DMS53 treated with DMSO at 0.1 percent for 48 hours (cell line): ENCODE data around the gene TACR2.

Experiments
- DNase-seq: peaks from one replicate; lab custom pipeline; 2025; ENCODE audit not compliant: unreplicated experiment; lab: John Stamatoyannopoulos, UW

The TACR2 gene

GRCh38 chr10:69405221-69405620 lies 11.5 kb downstream of the TACR2 start:
- no peak for DNase-seq

- no peak for DNase-seq
These were observed 11.9 kb downstream of the TACR2 start for GRCh38 chr10:69404786-69405185.

- DNase-seq = no peak
These were observed 13.2 kb downstream of the TACR2 start for GRCh38 chr10:69403519-69403918.

GRCh38 chr10:69403066-69403465 lies 13.7 kb downstream of the TACR2 start:
- no peak for DNase-seq

GRCh38 chr10:69402386-69402785 lies 14.3 kb downstream of the TACR2 start:
- no peak for DNase-seq

- no peak for DNase-seq
These were observed 15.3 kb downstream of the TACR2 start for GRCh38 chr10:69401416-69401815.

GRCh38 chr10:69400936-69401335 lies 15.8 kb downstream of the TACR2 start:
- DNase-seq = no peak

GRCh38 chr10:69398466-69398865 lies 18.3 kb downstream of the TACR2 start:
- DNase-seq = no peak

- DNase-seq = no peak
These were observed 18.7 kb downstream of the TACR2 start for GRCh38 chr10:69397972-69398371.

GRCh38 chr10:69394020-69394419 lies 22.7 kb downstream of the TACR2 start:
- DNase-seq = no peak

- DNase-seq = peak; percentile 74
These were observed 24.2 kb downstream of the TACR2 start for GRCh38 chr10:69392481-69393000.

GRCh38 chr10:69391158-69391557 lies 25.6 kb downstream of the TACR2 start:
- DNase-seq = no peak

- no peak for DNase-seq
These were observed 26.8 kb downstream of the TACR2 start for GRCh38 chr10:69389827-69390490.

- no peak for DNase-seq
These were observed 28.2 kb downstream of the TACR2 start for GRCh38 chr10:69388488-69388887.

- no peak for DNase-seq
These were observed 29.2 kb downstream of the TACR2 start for GRCh38 chr10:69387500-69387899.

- no peak for DNase-seq
These were observed 31.0 kb downstream of the TACR2 start for GRCh38 chr10:69385454-69386350.

- DNase-seq = no peak
These were observed 32.4 kb downstream of the TACR2 start for GRCh38 chr10:69384320-69384719.

- DNase-seq = no peak
These were observed 33.2 kb downstream of the TACR2 start for GRCh38 chr10:69383558-69383957.

GRCh38 chr10:69382382-69383117 lies 34.2 kb downstream of the TACR2 start:
- no peak for DNase-seq

- no peak for DNase-seq
These were observed 36.9 kb downstream of the TACR2 start for GRCh38 chr10:69379800-69380199.

- DNase-seq = no peak
These were observed 38.8 kb downstream of the TACR2 start for GRCh38 chr10:69377933-69378332.
